HepG2 (cell line): ENCODE measurements around the gene VGF. TPM values are rescaled to one million over a fixed set of nuclear protein-coding genes. Genes with fewer than 3 reads are reported as not detected.

ENCODE experiments used
- ATM ChIP-seq: fragments of 450-650 bp; IDR thresholded peaks from 2 replicates; pipeline ENCODE4 v1.7.1; 2017; ENCODE audit warnings: mild to moderate bottlenecking, borderline replicate concordance
- CCAR2 ChIP-seq: fragments of 200-400 bp; formaldehyde crosslinking; optimal IDR thresholded peaks from 2 replicates; pipeline ENCODE3; 2018; ENCODE audit warnings: low read depth, mild to moderate bottlenecking, low read length, moderate library complexity
- CREM ChIP-seq, 2 experiments: sonication (generic) in 1 of 2; formaldehyde crosslinking in 1 of 2; IDR thresholded peaks; 2 replicates each; pipeline versions ENCODE4 v1.4.0 to v1.6.1; 2016 to 2020; ENCODE audit warnings: antibody characterized with exemption in 1 of 2, mild to moderate bottlenecking in 1 of 2, missing genetic modification reagents in 1 of 2
- HNF4A ChIP-seq: sonication (generic); formaldehyde crosslinking; IDR thresholded peaks from 2 replicates; pipeline ENCODE4 v1.4.0; 2020; ENCODE audit warnings: missing genetic modification reagents
- HOXA7 ChIP-seq: sonication (generic); formaldehyde crosslinking; IDR thresholded peaks from 2 replicates; pipeline ENCODE4 v1.8.1; 2022; ENCODE audit warnings: mild to moderate bottlenecking, missing genetic modification reagents, moderate library complexity
- MAX ChIP-seq: IDR thresholded peaks from 2 replicates; pipeline ENCODE4 v1.6.1; 2012; ENCODE audit warnings: inconsistent platforms
- MED13 ChIP-seq: sonication (generic); formaldehyde crosslinking; IDR thresholded peaks from 2 replicates; pipeline ENCODE4 v1.5.0; 2020; ENCODE audit warnings: missing genetic modification reagents
- MEIS1 ChIP-seq: sonication (generic); formaldehyde crosslinking; IDR thresholded peaks from 2 replicates; pipeline ENCODE4 v1.9.0; 2021; ENCODE audit warnings: mild to moderate bottlenecking, missing genetic modification reagents, moderate library complexity, borderline replicate concordance
- NFYB ChIP-seq: sonication (generic); formaldehyde crosslinking; IDR thresholded peaks from 2 replicates; pipeline ENCODE4 v1.4.0; 2020; ENCODE audit warnings: missing genetic modification reagents
- ONECUT2 ChIP-seq: sonication (generic); formaldehyde crosslinking; IDR thresholded peaks from 2 replicates; pipeline ENCODE4 v1.4.0; 2020; ENCODE audit warnings: missing genetic modification reagents
- RCOR2 ChIP-seq: IDR thresholded peaks from 2 replicates; pipeline ENCODE4 v1.6.1; 2016; ENCODE audit warnings: missing biosample characterization, missing genetic modification reagents
- TAF15 ChIP-seq: fragments of 200-400 bp; formaldehyde crosslinking; IDR thresholded peaks from one replicate; pipeline ENCODE4 v1.6.1; 2018; ENCODE audit warnings: mild to moderate bottlenecking, low read depth, low read length; ENCODE audit not compliant: poor library complexity, severe bottlenecking
- THYN1 ChIP-seq: sonication (generic); formaldehyde crosslinking; IDR thresholded peaks from 2 replicates; pipeline ENCODE4 v1.8.1; 2023; ENCODE audit warnings: low read depth, mild to moderate bottlenecking, moderate library complexity, missing genetic modification reagents, borderline replicate concordance
- ZBTB46 ChIP-seq: sonication (generic); formaldehyde crosslinking; IDR thresholded peaks from 2 replicates; pipeline ENCODE4 v1.4.0; 2020; ENCODE audit warnings: mild to moderate bottlenecking, missing genetic modification reagents, borderline replicate concordance
- ZC3H13 ChIP-seq: sonication (generic); formaldehyde crosslinking; IDR thresholded peaks from 2 replicates; pipeline ENCODE4 v1.8.1; 2023; ENCODE audit warnings: mild to moderate bottlenecking, missing genetic modification reagents, moderate library complexity
- ZNF124 ChIP-seq: sonication (generic); formaldehyde crosslinking; IDR thresholded peaks from 2 replicates; pipeline ENCODE4 v1.4.0; 2020; ENCODE audit warnings: missing genetic modification reagents
- ZNF282 ChIP-seq: fragments of 450-650 bp; IDR thresholded peaks from 2 replicates; pipeline ENCODE4 v1.6.1; 2018; ENCODE audit not compliant: partially characterized antibody
- ZNF331 ChIP-seq: sonication (generic); formaldehyde crosslinking; IDR thresholded peaks from 2 replicates; pipeline ENCODE4 v1.4.0; 2020; ENCODE audit warnings: missing genetic modification reagents
- ZNF598 ChIP-seq: sonication (generic); formaldehyde crosslinking; IDR thresholded peaks from 2 replicates; pipeline ENCODE4 v1.5.1; 2020; ENCODE audit warnings: mild to moderate bottlenecking, missing genetic modification reagents, borderline replicate concordance
- ZNF713 ChIP-seq: sonication (generic); formaldehyde crosslinking; IDR thresholded peaks from 2 replicates; pipeline ENCODE4 v1.4.0; 2020; ENCODE audit warnings: mild to moderate bottlenecking, missing genetic modification reagents
- ZNF747 ChIP-seq: sonication (generic); formaldehyde crosslinking; IDR thresholded peaks from 2 replicates; pipeline ENCODE4 v1.8.1; 2023; ENCODE audit warnings: missing genetic modification reagents, mild to moderate bottlenecking, borderline replicate concordance
- ZNF772 ChIP-seq: sonication (generic); formaldehyde crosslinking; IDR thresholded peaks from 2 replicates; pipeline ENCODE4 v1.5.0; 2020; ENCODE audit warnings: mild to moderate bottlenecking, missing genetic modification reagents
- ZNF792 ChIP-seq: IDR thresholded peaks from 2 replicates; pipeline ENCODE4 v1.6.1; 2016
- ZNF883 ChIP-seq: sonication (generic); formaldehyde crosslinking; IDR thresholded peaks from 2 replicates; pipeline ENCODE4 v1.5.1; 2020; ENCODE audit warnings: mild to moderate bottlenecking, missing genetic modification reagents; ENCODE audit errors: not compliant biosample characterization
- polyA plus RNA-seq, 8 experiments: library from polyadenylated mRNA; depleted of rRNA in 3 of 8; stranded (reverse) in 7 of 8; unstranded in 1 of 8; fragments of >200 nt; fragmentation: Illumina TruSeq in 4 of 8; extraction: Trizol in 4 of 8; gene quantifications; 2 replicates each; pipeline versions ENCODE4 v1.2.1 to v1.2.3, GENCODE V29; 2011 to 2016; ENCODE audit warnings: low read depth in 4 of 8, missing spikeins in 1 of 8, mixed read lengths in 1 of 8; ENCODE audit not compliant: insufficient read depth in 1 of 8
- total RNA-seq, 5 experiments: library from RNA; depleted of rRNA; stranded (reverse); fragments of >200 nt; fragmentation: Illumina TruSeq; extraction: Trizol; gene quantifications; 2 replicates each; pipeline ENCODE4 v1.2.3, GENCODE V29; 2016; ENCODE audit warnings: low read depth in 1 of 5
- TF ChIP-seq, protein P1 (sequence below): IDR thresholded peaks from 2 replicates; pipeline ENCODE4 v1.6.1; 2016; ENCODE audit warnings: control low read depth
- TF ChIP-seq, protein P2 (sequence below): sonication (generic); formaldehyde crosslinking; IDR thresholded peaks from 2 replicates; pipeline ENCODE4 v1.4.0; 2020; ENCODE audit warnings: missing genetic modification reagents

VGF gene
- total and polyA plus RNA-seq, 2 of the 13 experiments (the other 11 are each of a cell fraction or from before 2014, with no cell fraction given), result 0.12 to 0.46 TPM

DNA sequence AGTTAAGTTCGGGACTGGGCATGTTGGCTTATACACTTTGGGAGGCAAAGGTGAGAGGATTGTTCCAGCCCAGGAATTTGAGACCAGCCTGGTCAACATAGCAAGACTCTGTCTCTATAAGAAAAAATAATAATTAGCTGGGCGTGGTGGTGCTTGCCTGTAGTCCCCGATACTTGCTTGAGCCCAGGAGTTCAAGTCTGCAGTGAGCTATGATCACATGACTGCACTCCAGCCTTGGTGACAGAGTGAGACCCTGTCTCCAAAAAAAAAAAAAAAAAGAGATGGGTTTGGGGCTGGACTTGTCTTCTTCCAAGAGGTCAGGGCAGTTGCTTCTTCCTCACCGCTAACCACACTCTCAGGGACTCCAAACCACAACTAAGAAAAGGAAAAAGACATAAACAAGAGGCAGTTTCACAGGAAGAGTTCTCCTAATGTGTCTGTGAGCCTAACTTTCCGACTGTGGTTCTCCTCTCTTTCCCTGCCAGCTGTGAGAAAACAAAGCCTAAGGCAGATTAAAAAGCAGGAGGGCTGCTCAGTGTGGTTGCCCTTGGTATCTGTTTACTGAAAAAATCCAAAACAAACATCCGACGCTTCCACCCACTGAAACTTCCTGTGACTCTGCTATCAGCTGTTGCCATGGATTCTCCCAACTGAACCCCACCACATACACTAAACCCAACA, 40.9 kb downstream of the VGF start (continued):
- no peak for TF ChIP-seq TAF15
- TF ChIP-seq MEIS1 (CRISPR knock-in tag), result no peak
- peak; percentile 29; the same call in 1 of the 2 replicates for TF ChIP-seq RCOR2
- TF ChIP-seq ZNF883 (CRISPR knock-in tag), result no peak
- no peak for TF ChIP-seq CCAR2
- TF ChIP-seq, protein P1, sequence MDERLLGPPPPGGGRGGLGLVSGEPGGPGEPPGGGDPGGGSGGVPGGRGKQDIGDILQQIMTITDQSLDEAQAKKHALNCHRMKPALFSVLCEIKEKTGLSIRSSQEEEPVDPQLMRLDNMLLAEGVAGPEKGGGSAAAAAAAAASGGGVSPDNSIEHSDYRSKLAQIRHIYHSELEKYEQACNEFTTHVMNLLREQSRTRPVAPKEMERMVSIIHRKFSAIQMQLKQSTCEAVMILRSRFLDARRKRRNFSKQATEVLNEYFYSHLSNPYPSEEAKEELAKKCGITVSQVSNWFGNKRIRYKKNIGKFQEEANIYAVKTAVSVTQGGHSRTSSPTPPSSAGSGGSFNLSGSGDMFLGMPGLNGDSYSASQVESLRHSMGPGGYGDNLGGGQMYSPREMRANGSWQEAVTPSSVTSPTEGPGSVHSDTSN, result no peak
- no peak for TF ChIP-seq ZBTB46
- no peak for TF ChIP-seq ZNF713 (CRISPR knock-in tag)
- TF ChIP-seq ONECUT2 (CRISPR knock-in tag), result no peak
- TF ChIP-seq NFYB (CRISPR knock-in tag), result no peak
- TF ChIP-seq, protein P2, sequence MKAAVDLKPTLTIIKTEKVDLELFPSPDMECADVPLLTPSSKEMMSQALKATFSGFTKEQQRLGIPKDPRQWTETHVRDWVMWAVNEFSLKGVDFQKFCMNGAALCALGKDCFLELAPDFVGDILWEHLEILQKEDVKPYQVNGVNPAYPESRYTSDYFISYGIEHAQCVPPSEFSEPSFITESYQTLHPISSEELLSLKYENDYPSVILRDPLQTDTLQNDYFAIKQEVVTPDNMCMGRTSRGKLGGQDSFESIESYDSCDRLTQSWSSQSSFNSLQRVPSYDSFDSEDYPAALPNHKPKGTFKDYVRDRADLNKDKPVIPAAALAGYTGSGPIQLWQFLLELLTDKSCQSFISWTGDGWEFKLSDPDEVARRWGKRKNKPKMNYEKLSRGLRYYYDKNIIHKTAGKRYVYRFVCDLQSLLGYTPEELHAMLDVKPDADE (CRISPR knock-in tag), result no peak
- TF ChIP-seq ZNF792 (CRISPR knock-in tag), result no peak
- no peak for TF ChIP-seq ZNF598 (CRISPR knock-in tag)
- peak; percentile 42; the same call in 1 of the 2 replicates for TF ChIP-seq MAX
- no peak for TF ChIP-seq MED13
- no peak for TF ChIP-seq ATM
- peak; percentile 65 for TF ChIP-seq CREM (IDR thresholded peaks at IDR 0.05)
- TF ChIP-seq CREM (CRISPR knock-in tag; IDR thresholded peaks at IDR 0.05), result no peak
- no peak for TF ChIP-seq ZNF282
- TF ChIP-seq ZC3H13, result no peak
- no peak for TF ChIP-seq HOXA7 (CRISPR knock-in tag)
- TF ChIP-seq ZNF124 (CRISPR knock-in tag), result no peak
- peak; percentile 34; the same call in 1 of the 2 replicates for TF ChIP-seq ZNF331 (CRISPR knock-in tag)
- TF ChIP-seq THYN1 (CRISPR knock-in tag), result no peak
- no peak for TF ChIP-seq ZNF747 (CRISPR knock-in tag)
- TF ChIP-seq ZNF772 (CRISPR knock-in tag), result no peak
- TF ChIP-seq HNF4A (CRISPR knock-in tag), result no peak
